CD4-positive, alpha-beta T cell treated with Interleukin-4 for 1 hour (primary cell): ENCODE measurements around the gene THAP12.
"Not testable (repeated sequence)": the region's sequence is repeated elsewhere in the genome, so short reads cannot be mapped to it uniquely, and the experiment has no call there.

Experiments used
- DNase-seq, 2 donors: peaks; one replicate each; pipeline ENCODE4 v3.0.0-alpha.2; 2020 to 2022

The THAP12 gene

GRCh38 chr11:76380977-76381719 is at the start of gene THAP12, which contains the start of gene GVQW3:
Gene THAP12 (minus strand): TSS chr11:76381132. CDS start chr11:76380836, 296 bp downstream.
Gene GVQW3 (plus strand): TSS chr11:76381323. CDS start chr11:76381829, 506 bp downstream.
- peak; percentile 98 for DNase-seq

- no peak for DNase-seq
Measured at GRCh38 chr11:76426660-76427059, 45.7 kb upstream of the THAP12 start.

GRCh38 chr11:76424891-76425290 is 44.0 kb upstream of the THAP12 start:
- no peak for DNase-seq

- no peak for DNase-seq
Measured at GRCh38 chr11:76424379-76424778, 43.4 kb upstream of the THAP12 start.

GRCh38 chr11:76419896-76420295 is 39.0 kb upstream of the THAP12 start:
- DNase-seq: peak in 1 of 2 donors; percentile 19

GRCh38 chr11:76415073-76415472 is 34.1 kb upstream of the THAP12 start:
- DNase-seq: no peak

GRCh38 chr11:76410851-76411357 is 30.0 kb upstream of the THAP12 start:
- no peak for DNase-seq

- DNase-seq: no peak
Measured at GRCh38 chr11:76408171-76408965, 27.4 kb upstream of the THAP12 start.

- no peak for DNase-seq
Measured at GRCh38 chr11:76406359-76406758, 25.4 kb upstream of the THAP12 start.

- not testable (repeated sequence) for DNase-seq
Measured at GRCh38 chr11:76401484-76401883, 20.6 kb upstream of the THAP12 start.

GRCh38 chr11:76400967-76401366 is 20.0 kb upstream of the THAP12 start:
- no peak for DNase-seq

GRCh38 chr11:76397383-76397782 is 16.5 kb upstream of the THAP12 start:
- DNase-seq: no peak

- no peak for DNase-seq
Measured at GRCh38 chr11:76395296-76395695, 14.4 kb upstream of the THAP12 start.

GRCh38 chr11:76394411-76394810 is 13.5 kb upstream of the THAP12 start:
- no peak for DNase-seq

- no peak for DNase-seq
Measured at GRCh38 chr11:76392870-76393269, 11.9 kb upstream of the THAP12 start.

GRCh38 chr11:76391811-76392475 is 11.0 kb upstream of the THAP12 start:
- DNase-seq: no peak

GRCh38 chr11:76391021-76391420 is 10.1 kb upstream of the THAP12 start:
- no peak for DNase-seq

- no peak for DNase-seq
Measured at GRCh38 chr11:76388408-76388807, 7.5 kb upstream of the THAP12 start.

- DNase-seq: no peak
Measured at GRCh38 chr11:76385903-76386302, 5.0 kb upstream of the THAP12 start.

- DNase-seq: no peak
Measured at GRCh38 chr11:76382209-76382608, 1.3 kb upstream of the THAP12 start.

- DNase-seq: peak; percentile 50 to 67
Measured at GRCh38 chr11:76380159-76380976, 564 bp downstream of the THAP12 start.

GRCh38 chr11:76379807-76380158 is 1.1 kb downstream of the THAP12 start:
- DNase-seq: no peak
